Right lobe of liver (tissue), 6 donors: ENCODE measurements around the gene IFT27. TPM values are rescaled to one million over a fixed set of nuclear protein-coding genes. Genes with fewer than 3 reads are reported as not detected.

Experiments
- ATAC-seq, 4 donors: fragments of 200-7000 bp; cut with Tn5 transposase; one replicate each; pipeline ENCODE4 v1.9.1; 2020; ENCODE audit warnings: mild to moderate bottlenecking in 4 of 4, moderate library complexity in 4 of 4
- DNase-seq, 3 donors: peaks; one replicate each; pipeline ENCODE4 v3.0.0-alpha.2; 2020
- H3K27ac ChIP-seq, 3 donors: fragments of 200-600 bp; one replicate each; pipeline ENCODE4 v1.8.0; 2022
- H3K27me3 ChIP-seq, 2 donors: fragments of 200-600 bp; one replicate each; pipeline ENCODE4 v1.8.0; 2022
- H3K36me3 ChIP-seq, 4 donors: fragments of 200-600 bp; sonication (generic) in 1 of 4; one replicate each; pipeline versions ENCODE4 v1.5.1 to v1.8.0; 2017 to 2022; ENCODE audit warnings: control low read depth in 1 of 4
- H3K4me1 ChIP-seq, 4 donors: fragments of 200-600 bp; sonication (generic) in 1 of 4; one replicate each; pipeline versions ENCODE4 v1.5.1 to v1.8.0; 2017 to 2022; ENCODE audit warnings: control low read depth in 1 of 4
- H3K4me3 ChIP-seq, 3 donors: fragments of 200-600 bp; one replicate each; pipeline ENCODE4 v1.8.0; 2022
- H3K9me3 ChIP-seq, 4 donors: fragments of 200-600 bp; sonication (generic) in 1 of 4; one replicate each; pipeline versions ENCODE4 v1.5.1 to v1.8.0; 2017 to 2022; ENCODE audit warnings: control low read depth in 1 of 4
- CTCF ChIP-seq, 4 donors: fragments of 200-600 bp in 3 of 4; fragments of 450-650 bp in 1 of 4; IDR thresholded peaks; one replicate each; pipeline versions ENCODE4 v1.5.1 to v1.8.0; 2016 to 2022; ENCODE audit warnings: antibody characterized with exemption in 4 of 4, mild to moderate bottlenecking in 2 of 4
- POLR2A ChIP-seq: fragments of 450-650 bp; IDR thresholded peaks from one replicate; pipeline ENCODE4 v1.6.1; 2017; ENCODE audit warnings: antibody characterized with exemption, mild to moderate bottlenecking
- WGBS: methylation state at CpG from one replicate; pipeline ENCODE4 v1.1.6; 2018; ENCODE audit warnings: low coverage, low lambda C conversion rate; ENCODE audit not compliant: insufficient coverage; ENCODE audit errors: missing lambda C conversion rate; 5-methylcytosine and 5-hydroxymethylcytosine counted together
- intact Hi-C, 2 donors: fragments of 100-400 bp; cut with DNase I; formaldehyde crosslinking; loops; one replicate each; pipeline versions ENCODE4 v1.11.2 to v1.14.1; 2022
- total RNA-seq, 6 experiments: library from RNA; depleted of rRNA in 2 of 6; stranded (reverse); fragments of >200 nt in 2 of 6; fragmentation: NEBNext Ultra II Directional in 3 of 6; extraction: Animal tissue kit (Norgen Biotek cat#: 25700) in 3 of 6; gene quantifications; one replicate each; pipeline versions ENCODE4 v1.1.0 to v1.2.4, GENCODE V29; 2016 to 2023
- donor health status: DM: no; HTN: yes; CAD: no.
- donor health status: DM: no; HTN: no; CAD: no.
- donor health status: DM: no; HTN: no; CAD: no.
- donor health status: DM: no; HTN: yes; CAD: no.
- donor health status: DM: no; HTN: yes; CAD: no.

IFT27 gene
- total RNA-seq, 6 experiments from 2014 or later, result 10.3 to 17.4 (median 14.8) TPM

GRCh38 chr22:36772451-36772850, 3.5 kb downstream of the IFT27 start:
- no peak for DNase-seq
- intact Hi-C loops, result no loop called here
- H3K4me3 ChIP-seq, result no peak overlapping the region
- no peaks in the 10 kb centered on the region for H3K36me3 ChIP-seq
- H3K4me1 ChIP-seq, result peaks cover 0 to 12% (median 2%) of the 10 kb centered on the region in 4 donors
- ATAC-seq, result no peak
- no peak overlapping the region for H3K27ac ChIP-seq
- no peaks in the 10 kb centered on the region for H3K27me3 ChIP-seq
- TF ChIP-seq POLR2A (no peak), CTCF (IDR thresholded peaks at IDR 0.05) (no peak)
- WGBS, result 91% methylated on average over 8 of the region's 8 CpGs
- no peaks in the 10 kb centered on the region for H3K9me3 ChIP-seq

- peaks cover 0 to 7% (median under 1%) of the 10 kb centered on the region in 4 donors for H3K4me1 ChIP-seq
- intact Hi-C loops, result no loop called here
- no peaks in the 10 kb centered on the region for H3K36me3 ChIP-seq
- no peak for ATAC-seq
- no peak for DNase-seq
- H3K27me3 ChIP-seq, result no peaks in the 10 kb centered on the region
- H3K9me3 ChIP-seq, result no peaks in the 10 kb centered on the region
- H3K27ac ChIP-seq, result no peak overlapping the region
- no peak overlapping the region for H3K4me3 ChIP-seq
- TF ChIP-seq POLR2A (no peak), CTCF (IDR thresholded peaks at IDR 0.05) (no peak)
- WGBS, result 89% methylated on average over 5 of the region's 13 CpGs
Measured at GRCh38 chr22:36771356-36772063, 4.4 kb downstream of the IFT27 start.

GRCh38 chr22:36770513-36771231, 5.2 kb downstream of the IFT27 start:
- intact Hi-C loops, result no loop called here
- peak; percentile 21 to 30 (median 26) for ATAC-seq
- peaks cover 0 to 6% (median 0%) of the 10 kb centered on the region in 4 donors for H3K4me1 ChIP-seq
- 44% methylated on average over 8 of the region's 11 CpGs for WGBS
- no peak overlapping the region for H3K4me3 ChIP-seq
- TF ChIP-seq CTCF (IDR thresholded peaks at IDR 0.05) (no peak), POLR2A (no peak)
- H3K27ac ChIP-seq, result no peak overlapping the region
- H3K36me3 ChIP-seq, result no peaks in the 10 kb centered on the region
- no peaks in the 10 kb centered on the region for H3K27me3 ChIP-seq
- no peak for DNase-seq
- no peaks in the 10 kb centered on the region for H3K9me3 ChIP-seq

GRCh38 chr22:36769541-36770512, 6.1 kb downstream of the IFT27 start:
- intact Hi-C loops, result no loop called here
- Histone ChIP-seq H3K36me3 (no peaks in the 10 kb centered on the region), H3K27me3 (no peaks in the 10 kb centered on the region), H3K4me3 (no peak overlapping the region), H3K27ac (no peak overlapping the region), H3K9me3 (no peaks in the 10 kb centered on the region), H3K4me1 (peaks cover 0 to under 1% (median 0%) of the 10 kb centered on the region in 4 donors)
- WGBS, result 61% methylated on average over 10 of the region's 23 CpGs
- ATAC-seq, result peak in 3 of 4 donors; percentile 20 to 57 (median 27)
- no peak for DNase-seq
- TF ChIP-seq POLR2A (no peak), CTCF (IDR thresholded peaks at IDR 0.05) (no peak)
